CD8-positive, alpha-beta memory T cell (primary cell): ENCODE measurements around the gene APOBEC3C. TPM values are rescaled to one million over a fixed set of nuclear protein-coding genes. Genes with fewer than 3 reads are reported as not detected.
A peak's percentile ranks its signal among the peaks of the same experiment; 100 is the strongest.
"Not testable (repeated sequence)": the region's sequence is repeated elsewhere in the genome, so short reads cannot be mapped to it uniquely, and the experiment has no call there.

Experiments
- CTCF ChIA-PET: fragments of 350-600 bp; sonication (Branson Sonifier 250); formaldehyde crosslinking; loops from one replicate; lab custom pipeline; 2021; ENCODE audit warnings: antibody characterized with exemption; lab: Charles Lee
- POLR2A ChIA-PET: fragments of 350-600 bp; sonication (Branson Sonifier 250); formaldehyde crosslinking; loops from one replicate; lab custom pipeline; 2021; ENCODE audit warnings: antibody characterized with exemption; lab: Charles Lee
- DNase-seq, 5 donors: peaks; one replicate each; pipeline versions ENCODE4 v3.0.0 to v3.0.0-alpha.2; 2020 to 2022; ENCODE audit warnings: mixed read lengths in 1 of 5
- H3K27ac ChIP-seq: one replicate; pipeline ENCODE4 v1.7.0; 2013; ENCODE audit warnings: low read depth, mild to moderate bottlenecking, low read length, moderate library complexity
- H3K27me3 ChIP-seq: 2 replicates; pipeline ENCODE4 v1.7.0; 2013; ENCODE audit warnings: low read length, mild to moderate bottlenecking; ENCODE audit not compliant: insufficient read depth, poor library complexity, severe bottlenecking
- H3K36me3 ChIP-seq: 2 replicates; pipeline ENCODE4 v1.7.0; 2013; ENCODE audit warnings: mild to moderate bottlenecking, low read length, moderate library complexity; ENCODE audit not compliant: insufficient read depth
- H3K4me1 ChIP-seq: 2 replicates; pipeline ENCODE4 v1.7.0; 2013; ENCODE audit warnings: mild to moderate bottlenecking, low read length, moderate library complexity; ENCODE audit not compliant: insufficient read depth
- H3K4me3 ChIP-seq: 2 replicates; pipeline ENCODE4 v1.7.0; 2013; ENCODE audit warnings: mild to moderate bottlenecking, low read length
- H3K9me3 ChIP-seq: 2 replicates; pipeline ENCODE4 v1.7.0; 2013; ENCODE audit warnings: mild to moderate bottlenecking, low read length
- H3K27ac Mint-ChIP-seq, 8 donors: one replicate each; pipeline ENCODE4 v1.8.0; 2020 to 2021; ENCODE audit warnings: mixed read lengths in 8 of 8, mild to moderate bottlenecking in 6 of 8, inconsistent platforms in 3 of 8, moderate library complexity in 3 of 8
- H3K27me3 Mint-ChIP-seq, 2 donors: one replicate each; pipeline ENCODE4 v1.8.0; 2020 to 2021; ENCODE audit warnings: mixed read lengths in 2 of 2, mild to moderate bottlenecking in 1 of 2, moderate library complexity in 1 of 2
- H3K36me3 Mint-ChIP-seq, 3 donors: one replicate each; pipeline ENCODE4 v1.8.0; 2020 to 2021; ENCODE audit warnings: mixed read lengths in 3 of 3, inconsistent platforms in 1 of 3, mild to moderate bottlenecking in 1 of 3
- H3K4me1 Mint-ChIP-seq, 3 donors: one replicate each; pipeline ENCODE4 v1.8.0; 2020 to 2021; ENCODE audit warnings: mixed read lengths in 3 of 3, inconsistent platforms in 1 of 3, mild to moderate bottlenecking in 1 of 3
- H3K4me3 Mint-ChIP-seq, 7 donors: one replicate each; pipeline ENCODE4 v1.8.0; 2020 to 2021; ENCODE audit warnings: mixed read lengths in 7 of 7, mild to moderate bottlenecking in 6 of 7, moderate library complexity in 4 of 7, inconsistent platforms in 2 of 7
- H3K9me3 Mint-ChIP-seq, 5 donors: one replicate each; pipeline ENCODE4 v1.8.0; 2020 to 2022; ENCODE audit warnings: mixed read lengths in 5 of 5, mild to moderate bottlenecking in 3 of 5, moderate library complexity in 2 of 5, inconsistent platforms in 1 of 5
- polyA plus RNA-seq: library from polyadenylated mRNA; unstranded; fragments of 300-500 nt; fragmentation: Illumina TruSeq; gene quantifications from one replicate; pipeline ENCODE4 v1.2.3, GENCODE V29; 2021
- total RNA-seq, 2 experiments: library from RNA; stranded (reverse); gene quantifications; one replicate each; pipeline ENCODE4 v1.2.3, GENCODE V29; 2021

APOBEC3C gene
- total and polyA plus RNA-seq, 3 experiments from 2014 or later: 133 to 255 (median 138) TPM

DNA sequence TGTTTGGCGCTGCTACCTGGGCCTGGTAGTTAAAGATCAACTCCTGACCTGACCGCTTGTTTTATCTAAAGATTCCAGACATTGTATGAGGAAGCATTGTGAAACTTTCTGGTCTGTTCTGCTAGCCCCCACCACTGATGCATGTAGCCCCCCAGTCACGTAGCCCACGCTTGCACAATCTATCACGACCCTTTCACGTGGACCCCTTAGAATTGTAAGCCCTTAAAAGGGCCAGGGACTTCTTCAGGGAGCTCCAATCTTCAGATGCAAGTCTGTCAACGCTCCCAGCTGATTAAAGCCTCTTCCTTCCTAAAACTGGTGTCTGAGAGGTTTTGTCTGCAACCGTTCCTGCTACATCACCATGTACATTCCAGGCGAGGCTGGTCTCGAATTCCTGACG is 41.6 kb downstream of the APOBEC3C start:
- CTCF ChIA-PET: no interaction called here
- no peaks in the 10 kb centered on the region for H3K9me3 ChIP-seq
- no peak for DNase-seq
- no peaks in the 10 kb centered on the region for H3K9me3 Mint-ChIP-seq
- H3K36me3 ChIP-seq: no peaks in the 10 kb centered on the region
- no peak overlapping the region for H3K27ac ChIP-seq
- no peaks in the 10 kb centered on the region for H3K27me3 ChIP-seq
- no peak overlapping the region for H3K4me3 Mint-ChIP-seq
- H3K4me1 Mint-ChIP-seq: no peaks in the 10 kb centered on the region
- H3K27me3 Mint-ChIP-seq: no peaks in the 10 kb centered on the region
- peaks cover 0 to 2% (median 2%) of the 10 kb centered on the region in 3 donors for H3K36me3 Mint-ChIP-seq
- H3K4me3 ChIP-seq: no peak overlapping the region
- POLR2A ChIA-PET: no interaction called here
- H3K27ac Mint-ChIP-seq: no peak overlapping the region
- H3K4me1 ChIP-seq: no peaks in the 10 kb centered on the region

DNA sequence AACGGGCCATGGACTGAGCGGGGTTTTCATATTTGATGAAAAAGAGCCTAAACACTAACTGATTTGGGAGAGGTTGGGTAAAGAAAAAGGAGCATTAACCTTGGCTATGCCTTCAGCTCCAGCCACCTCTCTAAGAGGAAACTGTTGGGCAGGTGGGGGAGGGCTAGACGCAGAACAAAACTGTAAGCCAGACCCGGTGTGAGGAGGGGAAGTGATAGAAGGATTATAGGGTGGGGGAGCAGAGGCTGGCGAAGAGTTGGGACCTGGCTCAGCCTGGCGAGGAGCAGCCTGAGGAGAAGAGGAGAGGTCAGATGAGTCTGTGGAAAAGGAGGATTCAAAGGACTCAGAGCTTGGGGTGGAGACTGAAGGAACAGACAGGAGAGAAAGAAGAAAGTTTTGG is 47.2 kb downstream of the APOBEC3C start:
- H3K9me3 Mint-ChIP-seq, H3K4me3 Mint-ChIP-seq, H3K27ac ChIP-seq, H3K36me3 Mint-ChIP-seq, H3K4me1 ChIP-seq, H3K4me1 Mint-ChIP-seq, H3K4me3 ChIP-seq, H3K9me3 ChIP-seq, DNase-seq, H3K36me3 ChIP-seq, H3K27ac Mint-ChIP-seq, H3K27me3 Mint-ChIP-seq, H3K27me3 ChIP-seq, CTCF ChIA-PET, POLR2A ChIA-PET: not testable (repeated sequence)

DNA sequence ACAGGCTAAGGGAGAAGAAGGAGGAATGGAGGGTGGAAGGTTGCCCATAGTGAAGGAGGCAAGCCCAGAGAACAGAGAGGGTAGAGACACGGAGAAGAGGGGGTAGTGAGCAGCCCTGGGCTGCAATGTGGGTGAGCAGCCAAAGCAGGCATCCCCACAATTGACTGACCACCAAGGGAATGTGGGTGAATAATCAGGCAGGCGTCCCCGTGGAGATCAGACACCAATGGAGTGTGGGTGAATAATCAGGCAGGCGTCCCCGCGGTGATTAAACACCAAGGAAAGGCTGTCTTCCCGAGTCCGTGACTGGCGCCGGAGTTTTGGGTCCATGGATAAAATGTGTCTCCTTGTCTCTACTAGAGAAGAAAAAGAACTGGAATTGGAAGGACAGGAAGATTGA is 47.9 kb downstream of the APOBEC3C start:
- H3K9me3 Mint-ChIP-seq, H3K36me3 Mint-ChIP-seq, H3K27ac Mint-ChIP-seq, H3K27me3 ChIP-seq, POLR2A ChIA-PET, H3K4me3 Mint-ChIP-seq, CTCF ChIA-PET, H3K27ac ChIP-seq, H3K4me1 ChIP-seq, H3K36me3 ChIP-seq, DNase-seq, H3K27me3 Mint-ChIP-seq, H3K4me3 ChIP-seq, H3K9me3 ChIP-seq, H3K4me1 Mint-ChIP-seq: not testable (repeated sequence)

DNA sequence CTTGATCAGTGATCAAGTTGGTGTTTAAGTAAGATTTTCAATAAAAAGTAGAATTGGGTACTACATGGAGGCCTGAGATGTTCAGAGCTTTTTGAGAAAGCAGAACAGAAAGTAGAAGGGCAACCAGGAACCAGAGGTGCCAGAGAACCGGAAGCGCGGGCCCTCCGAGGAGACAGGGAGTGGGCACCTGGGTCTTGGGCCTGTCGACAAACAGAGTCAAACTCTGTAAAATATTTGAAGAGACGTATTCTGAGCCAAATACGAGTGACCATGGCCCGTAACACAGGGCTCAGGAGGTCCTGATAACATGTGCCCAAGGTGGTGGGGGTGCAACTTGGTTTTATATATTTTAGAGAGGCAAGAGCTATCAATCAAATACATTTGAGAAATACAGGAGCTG is 49.8 kb downstream of the APOBEC3C start:
- H3K36me3 ChIP-seq, H3K4me3 ChIP-seq, H3K4me1 ChIP-seq, H3K9me3 ChIP-seq, H3K9me3 Mint-ChIP-seq, POLR2A ChIA-PET, H3K27ac ChIP-seq, H3K36me3 Mint-ChIP-seq, DNase-seq, H3K27me3 ChIP-seq, H3K27me3 Mint-ChIP-seq, H3K4me3 Mint-ChIP-seq: not testable (repeated sequence)
- Mint-ChIP-seq H3K4me1 (peaks cover 3 to 14% (median 6%) of the 10 kb centered on the region in 3 donors), H3K27ac (peak overlapping the region in 3 of 8 donors; percentile 35 to 68 (median 44))
- CTCF ChIA-PET: interaction anchor here (1.0 to 1.4 kb wide), 2 partner anchors 31 to 194 kb away, joined by 3 read pairs; no protein-coding TSS in a partner anchor

- H3K27ac Mint-ChIP-seq, H3K27me3 Mint-ChIP-seq, H3K36me3 Mint-ChIP-seq, DNase-seq, H3K36me3 ChIP-seq, H3K4me3 ChIP-seq, H3K4me1 ChIP-seq, H3K9me3 ChIP-seq, H3K27me3 ChIP-seq, H3K4me3 Mint-ChIP-seq, CTCF ChIA-PET, H3K9me3 Mint-ChIP-seq, H3K27ac ChIP-seq, POLR2A ChIA-PET: not testable (repeated sequence)
- H3K4me1 Mint-ChIP-seq: peaks cover 3 to 14% (median 11%) of the 10 kb centered on the region in 3 donors
Measured at GRCh38 chr22:39066442-39067276, 52.6 kb downstream of the APOBEC3C start.

- H3K27me3 Mint-ChIP-seq: no peaks in the 10 kb centered on the region
- peak overlapping the region in 4 of 8 donors; percentile 10 to 80 (median 62) for H3K27ac Mint-ChIP-seq
- Histone ChIP-seq H3K27me3 (no peaks in the 10 kb centered on the region), H3K4me1 (no peaks in the 10 kb centered on the region), H3K4me3 (no peak overlapping the region), H3K27ac (no peak overlapping the region), H3K9me3 (no peaks in the 10 kb centered on the region), H3K36me3 (no peaks in the 10 kb centered on the region)
- no peak for DNase-seq
- H3K9me3 Mint-ChIP-seq: no peaks in the 10 kb centered on the region
- no peak overlapping the region for H3K4me3 Mint-ChIP-seq
- POLR2A ChIA-PET: interaction anchor here (0.5 kb wide), 1 partner anchor 14 kb away, joined by 5 read pairs; no protein-coding TSS in a partner anchor
- CTCF ChIA-PET: no interaction called here
- no peaks in the 10 kb centered on the region for H3K36me3 Mint-ChIP-seq
- peaks cover 3 to 14% (median 11%) of the 10 kb centered on the region in 3 donors for H3K4me1 Mint-ChIP-seq
Measured at GRCh38 chr22:39068033-39068785, 54.2 kb downstream of the APOBEC3C start.

Other genes starting within 250 kb of the APOBEC3C start
- 1 to 10 TPM; 9.1 to 9.6 TPM for gene DNAL4, start 220.1 kb upstream of the APOBEC3C start, total RNA-seq
- 12.3 TPM for gene DNAL4, start 220.1 kb upstream of the APOBEC3C start, polyA plus RNA-seq
- 1 to 10 TPM; 5.9 to 6.3 TPM for gene NPTXR, start 170.2 kb upstream of the APOBEC3C start, total RNA-seq
- 1.0 TPM for gene NPTXR, start 170.2 kb upstream of the APOBEC3C start, polyA plus RNA-seq
- 100 to 1,000 TPM; 159 to 171 TPM for gene CBX6, start 142.0 kb upstream of the APOBEC3C start, total RNA-seq
- gene CBX6, start 142.0 kb upstream of the APOBEC3C start, polyA plus RNA-seq: 10.8 TPM
- not detected for gene APOBEC3A, start 56.6 kb upstream of the APOBEC3C start, total RNA-seq
- gene APOBEC3A, start 56.6 kb upstream of the APOBEC3C start, polyA plus RNA-seq: not detected
- gene APOBEC3B, start 31.9 kb upstream of the APOBEC3C start, total RNA-seq: 1 to 10 TPM; 6.7 to 7.3 TPM
- 0.55 TPM for gene APOBEC3B, start 31.9 kb upstream of the APOBEC3C start, polyA plus RNA-seq
- 10 to 100 TPM; 40.8 to 41.3 TPM for gene APOBEC3D, start 6.9 kb downstream of the APOBEC3C start, total RNA-seq
- gene APOBEC3D, start 6.9 kb downstream of the APOBEC3C start, polyA plus RNA-seq: 20.1 TPM
- gene APOBEC3F, start 26.6 kb downstream of the APOBEC3C start, total RNA-seq: 10 to 100 TPM; 28.4 to 30.1 TPM
- gene APOBEC3F, start 26.6 kb downstream of the APOBEC3C start, polyA plus RNA-seq: 20.5 TPM
- 100 to 1,000 TPM; 158 to 165 TPM for gene APOBEC3G, start 63.0 kb downstream of the APOBEC3C start, total RNA-seq
- gene APOBEC3G, start 63.0 kb downstream of the APOBEC3C start, polyA plus RNA-seq: 256 TPM
- 10 to 100 TPM; 10.8 to 11.0 TPM for gene APOBEC3H, start 83.0 kb downstream of the APOBEC3C start, total RNA-seq
- 11.7 TPM for gene APOBEC3H, start 83.0 kb downstream of the APOBEC3C start, polyA plus RNA-seq
- gene CBX7, start 138.4 kb downstream of the APOBEC3C start, total RNA-seq: 10 to 100 TPM; 26.1 to 26.4 TPM
- gene CBX7, start 138.4 kb downstream of the APOBEC3C start, polyA plus RNA-seq: 29.7 TPM
- 1 to 10 TPM; 2.3 to 3.0 TPM for gene PDGFB, start 230.7 kb downstream of the APOBEC3C start, total RNA-seq
- gene PDGFB, start 230.7 kb downstream of the APOBEC3C start, polyA plus RNA-seq: 18.2 TPM